Activated T-cell treated with anti-CD3 and anti-CD28 coated beads, Interleukin-2, amount 50 U/mL, for 4 hours (primary cell): ENCODE measurements around the gene POLR3E. TPM values are rescaled to one million over a fixed set of nuclear protein-coding genes. Genes with fewer than 3 reads are reported as not detected.
A peak's percentile ranks its signal among the peaks of the same experiment; 100 is the strongest.
"Not testable (repeated sequence)": the region's sequence is repeated elsewhere in the genome, so short reads cannot be mapped to it uniquely, and the experiment has no call there.

Experiments used
- ATAC-seq, 2 donors: fragments of 200-7000 bp; cut with Tn5 transposase; one replicate each; pipeline ENCODE4 v1.10.0; 2021
- DNase-seq: peaks from one replicate; pipeline ENCODE4 v3.0.0-alpha.2; 2020
- H3K27me3 Mint-ChIP-seq: one replicate; pipeline ENCODE4 v1.8.0; 2021; ENCODE audit warnings: low read depth, mixed read lengths
- H3K36me3 Mint-ChIP-seq: one replicate; pipeline ENCODE4 v1.8.0; 2022; ENCODE audit warnings: mixed read lengths; ENCODE audit not compliant: insufficient read depth
- H3K4me1 Mint-ChIP-seq: one replicate; pipeline ENCODE4 v1.8.0; 2021; ENCODE audit warnings: low read depth, mixed read lengths
- H3K4me3 Mint-ChIP-seq: one replicate; pipeline ENCODE4 v1.8.0; 2021; ENCODE audit warnings: mild to moderate bottlenecking, moderate library complexity, mixed read lengths
- H3K9me3 Mint-ChIP-seq: one replicate; pipeline ENCODE4 v1.8.0; 2021; ENCODE audit warnings: mixed read lengths
- total RNA-seq, 3 donors: library from RNA; stranded (reverse); gene quantifications; one replicate each; pipeline ENCODE4 v1.2.1, GENCODE V29; 2021

The POLR3E gene
- total RNA-seq, 3 donors from 2014 or later, result 111 to 124 (median 113) TPM

DNA sequence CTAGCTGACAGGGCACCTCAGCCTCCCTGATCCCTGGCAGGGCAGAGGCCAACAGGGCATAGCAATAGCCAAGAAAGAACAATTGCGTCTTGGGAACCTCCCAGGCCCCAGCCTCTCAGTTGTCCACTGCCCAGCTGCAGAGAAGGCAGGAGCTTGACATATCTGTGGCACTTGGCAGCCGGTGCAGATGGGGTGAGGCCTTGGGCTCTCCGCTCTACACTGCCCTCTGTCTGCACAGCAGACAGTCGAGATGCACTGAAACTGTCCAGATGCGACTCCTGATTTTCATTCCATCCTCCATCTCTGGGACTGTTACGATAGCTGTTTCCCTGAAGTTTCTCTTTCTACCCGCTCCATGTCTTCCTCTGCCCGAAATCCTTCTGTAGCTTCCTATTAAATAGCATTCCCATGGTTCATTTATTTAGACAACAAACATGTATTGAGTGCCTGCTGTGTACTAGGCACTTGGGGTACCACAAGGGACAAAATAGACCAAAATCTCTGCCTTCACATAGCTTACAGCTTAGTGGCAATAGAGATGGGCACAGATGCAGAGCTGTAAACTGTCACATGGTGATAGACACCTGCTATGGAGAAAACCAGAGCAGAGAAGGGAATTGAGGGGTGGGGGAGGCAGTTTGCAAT lies 3.3 kb downstream of the POLR3E start:
- ATAC-seq, result no peak
- DNase-seq, result peak; percentile 32
- Mint-ChIP-seq H3K9me3 (no peaks in the 10 kb centered on the region), H3K4me1 (peaks cover 40% of the 10 kb centered on the region), H3K4me3 (peak overlapping the region; percentile 57), H3K27me3 (no peaks in the 10 kb centered on the region), H3K36me3 (peaks cover 34% of the 10 kb centered on the region)

GRCh38 chr16:22301423-22301822 lies 4.2 kb downstream of the POLR3E start:
- H3K9me3 Mint-ChIP-seq, ATAC-seq, H3K27me3 Mint-ChIP-seq, H3K4me3 Mint-ChIP-seq, DNase-seq: not testable (repeated sequence)
- peaks cover 37% of the 10 kb centered on the region for H3K4me1 Mint-ChIP-seq
- peaks cover 34% of the 10 kb centered on the region for H3K36me3 Mint-ChIP-seq

DNA sequence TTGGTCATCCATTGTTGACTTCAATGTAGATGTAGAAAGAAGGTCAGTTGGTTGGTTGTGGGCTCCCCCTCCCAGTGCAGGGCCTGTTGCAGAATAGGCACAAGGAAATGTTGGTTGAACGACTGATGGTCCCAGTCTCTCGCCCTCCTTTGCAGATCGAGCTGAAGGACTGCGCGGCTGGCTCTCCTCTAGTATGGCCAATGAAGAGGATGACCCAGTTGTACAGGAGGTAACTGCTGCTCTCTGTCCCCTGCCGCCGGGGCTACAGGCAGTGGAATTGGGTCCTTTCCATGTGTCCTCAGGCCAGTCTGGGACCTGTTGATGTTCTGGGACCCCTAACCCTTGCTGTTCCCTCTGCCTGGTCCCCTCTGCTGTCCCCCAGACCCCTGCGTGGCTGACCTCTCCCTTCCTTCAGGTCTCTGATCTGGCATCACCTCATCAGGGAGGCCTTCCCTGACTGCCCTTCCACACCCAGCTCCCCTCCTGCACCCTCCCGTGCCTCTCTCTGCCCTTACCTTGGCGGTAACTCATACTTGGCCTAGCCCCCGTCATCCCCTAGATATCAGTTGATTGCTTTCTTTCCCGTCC lies 5.7 kb downstream of the POLR3E start:
- no peaks in the 10 kb centered on the region for H3K27me3 Mint-ChIP-seq
- ATAC-seq, result no peak
- peaks cover 38% of the 10 kb centered on the region for H3K36me3 Mint-ChIP-seq
- DNase-seq, result no peak
- H3K9me3 Mint-ChIP-seq, result no peaks in the 10 kb centered on the region
- no peak overlapping the region for H3K4me3 Mint-ChIP-seq
- peaks cover 36% of the 10 kb centered on the region for H3K4me1 Mint-ChIP-seq

DNA sequence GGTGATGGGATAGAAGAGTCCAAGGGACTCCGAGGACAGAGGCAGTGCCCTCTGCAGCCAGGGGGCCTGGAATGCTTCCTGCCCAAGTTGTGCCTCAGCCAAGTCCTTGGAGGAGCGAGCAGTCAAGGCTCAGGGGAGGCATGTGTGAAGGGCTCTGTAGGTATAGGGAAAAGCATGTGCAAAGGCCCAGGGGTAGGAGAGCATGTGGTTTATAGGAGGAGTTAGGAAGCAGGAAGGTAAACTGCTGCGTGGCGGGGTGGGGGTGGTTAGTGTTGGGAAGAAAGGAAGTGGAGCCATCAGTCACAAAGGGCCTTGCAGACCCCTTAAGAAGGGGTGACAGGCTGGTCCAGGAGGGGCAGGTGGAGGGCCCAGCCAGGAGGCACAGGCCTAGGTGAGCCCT lies 7.2 kb downstream of the POLR3E start:
- H3K4me3 Mint-ChIP-seq, result no peak overlapping the region
- ATAC-seq, result no peak

GRCh38 chr16:22306788-22307187 lies 9.6 kb downstream of the POLR3E start:
- H3K36me3 Mint-ChIP-seq, result peaks cover 35% of the 10 kb centered on the region

More for the DNA sequence above, 7.2 kb downstream of the POLR3E start:
- DNase-seq, result no peak
- Mint-ChIP-seq H3K9me3 (no peaks in the 10 kb centered on the region), H3K36me3 (peaks cover 39% of the 10 kb centered on the region), H3K4me1 (peaks cover 27% of the 10 kb centered on the region), H3K27me3 (no peaks in the 10 kb centered on the region)

GRCh38 chr16:22307838-22308237 lies 10.6 kb downstream of the POLR3E start:
- Mint-ChIP-seq H3K9me3 (no peaks in the 10 kb centered on the region), H3K4me3 (peak overlapping the region; percentile 13), H3K27me3 (no peaks in the 10 kb centered on the region), H3K36me3 (peaks cover 34% of the 10 kb centered on the region), H3K4me1 (no peaks in the 10 kb centered on the region)
- DNase-seq, result no peak
- ATAC-seq, result no peak

More at GRCh38 chr16:22306788-22307187, 9.6 kb downstream of the POLR3E start:
- DNase-seq (no peak), ATAC-seq (no peak)
- Mint-ChIP-seq H3K4me1 (peaks cover 7% of the 10 kb centered on the region), H3K4me3 (no peak overlapping the region), H3K27me3 (no peaks in the 10 kb centered on the region), H3K9me3 (no peaks in the 10 kb centered on the region)

GRCh38 chr16:22308824-22309520 lies 11.8 kb downstream of the POLR3E start:
- Mint-ChIP-seq H3K27me3 (no peaks in the 10 kb centered on the region), H3K4me3 (no peak overlapping the region), H3K9me3 (no peaks in the 10 kb centered on the region), H3K36me3 (peaks cover 36% of the 10 kb centered on the region), H3K4me1 (no peaks in the 10 kb centered on the region)
- ATAC-seq (no peak), DNase-seq (no peak)

- ATAC-seq (no peak), DNase-seq (no peak)
- Mint-ChIP-seq H3K4me1 (no peaks in the 10 kb centered on the region), H3K4me3 (no peak overlapping the region), H3K27me3 (no peaks in the 10 kb centered on the region), H3K9me3 (no peaks in the 10 kb centered on the region), H3K36me3 (peaks cover 42% of the 10 kb centered on the region)
Observed at GRCh38 chr16:22311520-22311919, 14.3 kb downstream of the POLR3E start.

GRCh38 chr16:22312897-22313781 lies 15.9 kb downstream of the POLR3E start:
- peaks cover 41% of the 10 kb centered on the region for H3K36me3 Mint-ChIP-seq
- H3K9me3 Mint-ChIP-seq, result no peaks in the 10 kb centered on the region
- ATAC-seq, result no peak
- DNase-seq, result no peak
- H3K4me1 Mint-ChIP-seq, result no peaks in the 10 kb centered on the region
- no peak overlapping the region for H3K4me3 Mint-ChIP-seq
- H3K27me3 Mint-ChIP-seq, result no peaks in the 10 kb centered on the region

DNA sequence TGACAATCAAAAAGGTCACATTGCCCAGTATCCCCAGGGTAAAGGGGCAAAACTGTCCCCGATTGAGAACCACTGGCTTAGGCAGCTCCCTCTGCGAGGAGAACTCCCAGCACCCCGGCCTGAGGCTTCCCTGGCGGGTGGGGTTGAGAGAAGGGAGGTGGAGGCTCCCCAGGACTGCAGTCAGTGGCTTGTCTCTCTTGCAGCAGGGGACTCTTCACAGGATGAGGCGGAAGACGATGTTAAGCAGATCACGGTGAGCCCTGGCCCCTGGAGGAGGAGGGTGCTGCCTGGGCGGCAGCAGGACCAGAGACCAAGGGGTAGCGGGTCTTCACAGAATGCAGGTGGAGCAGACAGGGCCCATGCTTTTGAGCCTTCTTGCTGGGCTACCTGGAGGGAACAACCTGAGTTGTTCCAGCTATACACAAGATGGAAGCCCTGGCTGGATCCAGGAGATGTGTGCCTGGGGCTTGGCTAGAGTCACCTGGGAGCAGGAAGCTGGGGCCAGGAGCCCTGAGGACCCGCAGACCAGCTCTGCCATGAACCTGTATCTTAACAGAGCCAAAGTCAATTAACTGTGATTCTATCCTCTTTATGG lies 16.8 kb downstream of the POLR3E start:
- Mint-ChIP-seq H3K4me1 (no peaks in the 10 kb centered on the region), H3K36me3 (peaks cover 36% of the 10 kb centered on the region), H3K4me3 (no peak overlapping the region), H3K27me3 (no peaks in the 10 kb centered on the region), H3K9me3 (no peaks in the 10 kb centered on the region)
- ATAC-seq (no peak), DNase-seq (no peak)

- H3K9me3 Mint-ChIP-seq, result no peaks in the 10 kb centered on the region
- peaks cover 36% of the 10 kb centered on the region for H3K36me3 Mint-ChIP-seq
- no peak for DNase-seq
- H3K4me3 Mint-ChIP-seq, result no peak overlapping the region
- ATAC-seq, result no peak
- no peaks in the 10 kb centered on the region for H3K4me1 Mint-ChIP-seq
- no peaks in the 10 kb centered on the region for H3K27me3 Mint-ChIP-seq
Observed at GRCh38 chr16:22314661-22315626, 17.7 kb downstream of the POLR3E start.

DNA sequence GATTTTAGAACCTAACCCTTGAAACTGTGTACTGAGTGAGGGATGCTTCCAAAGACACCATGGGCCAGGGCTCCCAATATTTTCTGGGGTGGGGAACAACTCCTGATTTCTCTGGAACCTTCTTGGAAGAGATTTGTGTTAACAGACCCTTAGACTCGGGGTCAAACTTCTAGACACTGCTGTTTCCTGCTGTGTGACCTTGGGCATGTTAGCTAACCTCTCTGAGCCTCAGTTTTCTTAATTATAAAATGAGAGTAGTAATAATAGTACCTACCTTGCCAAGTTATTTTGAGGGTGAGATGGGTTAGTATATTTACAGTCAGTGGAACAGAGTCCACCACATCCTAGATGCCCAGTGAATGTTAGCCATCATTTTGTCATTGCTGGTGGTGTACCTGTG lies 18.8 kb downstream of the POLR3E start:
- Mint-ChIP-seq H3K4me3 (no peak overlapping the region), H3K9me3 (no peaks in the 10 kb centered on the region), H3K27me3 (no peaks in the 10 kb centered on the region), H3K4me1 (peaks cover 4% of the 10 kb centered on the region), H3K36me3 (peaks cover 43% of the 10 kb centered on the region)
- no peak for DNase-seq
- no peak for ATAC-seq

DNA sequence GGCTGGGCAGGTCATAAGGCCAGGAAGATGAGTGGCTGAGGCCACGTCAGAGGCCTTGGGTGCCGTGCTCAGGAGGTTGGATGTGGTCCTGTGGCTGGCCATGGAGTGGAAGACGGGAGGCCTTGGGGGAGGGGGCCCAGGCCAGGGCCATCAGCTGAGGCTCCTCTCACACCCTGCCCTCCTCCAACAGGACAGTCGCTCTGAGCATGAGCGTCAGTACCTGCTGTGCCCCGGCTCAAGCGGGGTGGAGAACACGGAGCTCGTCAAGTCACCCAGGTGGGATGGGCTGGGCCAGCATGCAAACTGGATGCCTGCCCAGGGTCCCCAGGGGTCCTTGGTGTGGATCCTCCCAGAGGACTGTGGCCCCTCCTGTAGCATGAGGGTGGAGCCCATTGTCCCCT lies 19.2 kb downstream of the POLR3E start:
- H3K4me1 Mint-ChIP-seq, result peaks cover 8% of the 10 kb centered on the region
- no peak overlapping the region for H3K4me3 Mint-ChIP-seq
- peaks cover 47% of the 10 kb centered on the region for H3K36me3 Mint-ChIP-seq
- no peak for ATAC-seq
- H3K9me3 Mint-ChIP-seq, result no peaks in the 10 kb centered on the region
- DNase-seq, result no peak
- H3K27me3 Mint-ChIP-seq, result no peaks in the 10 kb centered on the region
